Fibroblast of villous mesenchyme (primary cell): ENCODE data around the gene ZNF33B. TPM values are rescaled to one million over a fixed set of nuclear protein-coding genes. Genes with fewer than 3 reads are reported as not detected.

Source experiments
- DNase-seq: peaks from one replicate; pipeline ENCODE4 v3.0.0-alpha.2; 2010; ENCODE audit warnings: low read depth
- H3K4me3 ChIP-seq: 2 replicates; pipeline ENCODE4 v1.5.1; 2011; ENCODE audit warnings: low read depth, mild to moderate bottlenecking, low read length
- CTCF ChIP-seq: IDR thresholded peaks from 2 replicates; pipeline ENCODE4 v1.5.1; 2012; ENCODE audit warnings: low read depth, mild to moderate bottlenecking, low read length; ENCODE audit not compliant: insufficient read depth
- total RNA-seq: library from RNA; depleted of rRNA; stranded (reverse); fragments of >200 nt; gene quantifications from 2 replicates; pipeline ENCODE4 v1.2.3, GENCODE V29; 2012

ZNF33B gene
- total RNA-seq, 1 donor = 7.8 TPM

GRCh38 chr10:42648512-42648911 lies 10.1 kb upstream of the ZNF33B start:
- DNase-seq = no peak
- H3K4me3 ChIP-seq = no peak overlapping the region
- TF ChIP-seq CTCF = no peak

GRCh38 chr10:42646687-42647640 lies 8.6 kb upstream of the ZNF33B start:
- no peak overlapping the region for H3K4me3 ChIP-seq
- DNase-seq = no peak
- TF ChIP-seq CTCF = no peak

- TF ChIP-seq CTCF = no peak
- no peak for DNase-seq
- H3K4me3 ChIP-seq = no peak overlapping the region
Measured at GRCh38 chr10:42646214-42646613, 7.8 kb upstream of the ZNF33B start.

GRCh38 chr10:42645516-42645915 lies 7.1 kb upstream of the ZNF33B start:
- no peak for DNase-seq
- TF ChIP-seq CTCF = no peak
- H3K4me3 ChIP-seq = no peak overlapping the region

- peak; percentile 60 for DNase-seq
- H3K4me3 ChIP-seq = no peak overlapping the region
- TF ChIP-seq CTCF = no peak
Measured at GRCh38 chr10:42645103-42645502, 6.7 kb upstream of the ZNF33B start.

- no peak for DNase-seq
- TF ChIP-seq CTCF = no peak
- no peak overlapping the region for H3K4me3 ChIP-seq
Measured at GRCh38 chr10:42640610-42641229, 2.4 kb upstream of the ZNF33B start.
